ENCODE data around the gene MASP1. TPM values are rescaled to one million over a fixed set of nuclear protein-coding genes. Genes with fewer than 3 reads are reported as not detected.

The MASP1 gene
- total RNA-seq, 1 experiment from 2014 or later = 1.0 TPM

GRCh38 chr3:187188931-187189330 is 102.6 kb downstream of the MASP1 start:
- no peak for DNase-seq
- no peaks in the 10 kb centered on the region for H3K23me2 ChIP-seq (ENCODE audit: insufficient read length, low read depth, low read length, poor library complexity, severe bottlenecking)
- H3K27me3 Mint-ChIP-seq (ENCODE audit: low read depth) = no peaks in the 10 kb centered on the region
- H4K8ac ChIP-seq (replicated peaks; ENCODE audit: insufficient read length, low read depth, low read length) = no peak overlapping the region
- no peaks in the 10 kb centered on the region for H4K20me1 ChIP-seq (ENCODE audit: control insufficient read depth, insufficient read depth, insufficient read length)
- H3K4me2 ChIP-seq (ENCODE audit: insufficient read depth, insufficient read length, low read length) = no peak overlapping the region
- H2BK120ac ChIP-seq (ENCODE audit: low read depth, low read length, poor library complexity, severe bottlenecking) = no peak overlapping the region
- H2AFZ ChIP-seq (ENCODE audit: low read length) = no peak overlapping the region
- H3K9me3 ChIP-seq (ENCODE audit: control insufficient read depth, low read depth, low read length) = no peaks in the 10 kb centered on the region
- TF ChIP-seq, protein P1, sequence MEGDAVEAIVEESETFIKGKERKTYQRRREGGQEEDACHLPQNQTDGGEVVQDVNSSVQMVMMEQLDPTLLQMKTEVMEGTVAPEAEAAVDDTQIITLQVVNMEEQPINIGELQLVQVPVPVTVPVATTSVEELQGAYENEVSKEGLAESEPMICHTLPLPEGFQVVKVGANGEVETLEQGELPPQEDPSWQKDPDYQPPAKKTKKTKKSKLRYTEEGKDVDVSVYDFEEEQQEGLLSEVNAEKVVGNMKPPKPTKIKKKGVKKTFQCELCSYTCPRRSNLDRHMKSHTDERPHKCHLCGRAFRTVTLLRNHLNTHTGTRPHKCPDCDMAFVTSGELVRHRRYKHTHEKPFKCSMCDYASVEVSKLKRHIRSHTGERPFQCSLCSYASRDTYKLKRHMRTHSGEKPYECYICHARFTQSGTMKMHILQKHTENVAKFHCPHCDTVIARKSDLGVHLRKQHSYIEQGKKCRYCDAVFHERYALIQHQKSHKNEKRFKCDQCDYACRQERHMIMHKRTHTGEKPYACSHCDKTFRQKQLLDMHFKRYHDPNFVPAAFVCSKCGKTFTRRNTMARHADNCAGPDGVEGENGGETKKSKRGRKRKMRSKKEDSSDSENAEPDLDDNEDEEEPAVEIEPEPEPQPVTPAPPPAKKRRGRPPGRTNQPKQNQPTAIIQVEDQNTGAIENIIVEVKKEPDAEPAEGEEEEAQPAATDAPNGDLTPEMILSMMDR (conservative IDR thresholded peaks at IDR 0.05) = no peak
- no peak overlapping the region for H3K27ac ChIP-seq (ENCODE audit: insufficient read length, low read depth, low read length)
- no peak overlapping the region for H2BK12ac ChIP-seq (ENCODE audit: insufficient read length, low read depth, low read length)
- H3K4me1 ChIP-seq (ENCODE audit: insufficient read depth, low read length) = peaks cover 17% of the 10 kb centered on the region
- no peak overlapping the region for H4K5ac ChIP-seq (ENCODE audit: insufficient read length, low read depth, low read length)
- no CpG with 5 or more reads among the region's 2 CpGs for WGBS (ENCODE audit: extremely low coverage, insufficient read length, low lambda C conversion rate)
- H3K4ac ChIP-seq (ENCODE audit: low read depth, low read length) = no peak overlapping the region
- no peak overlapping the region for H3K9ac ChIP-seq (ENCODE audit: extremely low read depth, insufficient read length, low read length)
- H3K79me2 ChIP-seq (ENCODE audit: insufficient read depth, low read length) = no peaks in the 10 kb centered on the region
- no peak overlapping the region for H2BK5ac ChIP-seq (ENCODE audit: insufficient read length, low read length)
- H2BK15ac ChIP-seq (ENCODE audit: low read depth, low read length) = no peak overlapping the region
- H3K18ac ChIP-seq (ENCODE audit: insufficient read length, low read depth, low read length) = no peak overlapping the region
- H3K14ac ChIP-seq (ENCODE audit: insufficient read depth, low read length) = no peak overlapping the region
- H3K36me3 Mint-ChIP-seq (ENCODE audit: insufficient read depth in 1 of 3, low read depth in 3 of 3) = peaks cover 0 to 21% (median 0%) of the 10 kb centered on the region in 3 experiments; a peak in 3 of 7 replicates
- H4K91ac ChIP-seq (ENCODE audit: insufficient read length, low read depth, low read length) = no peak overlapping the region
- no peak overlapping the region for H2BK20ac ChIP-seq (ENCODE audit: low read depth, low read length, poor library complexity, severe bottlenecking)
- H3K56ac ChIP-seq (ENCODE audit: insufficient read length, low read depth, low read length) = no peak overlapping the region
- no peak overlapping the region for H3K27ac Mint-ChIP-seq
- H3K4me1 Mint-ChIP-seq = peaks cover 33 to 55% of the 10 kb centered on the region in 2 experiments
- peaks cover 0 to 2% of the 10 kb centered on the region in 2 experiments; a peak in 1 of 5 replicates for H3K9me3 Mint-ChIP-seq
- no peaks in the 10 kb centered on the region for H3K27me3 ChIP-seq (ENCODE audit: insufficient read depth, low read length)
- H3K23ac ChIP-seq (ENCODE audit: insufficient read length, low read depth, low read length) = no peak overlapping the region
- no peaks in the 10 kb centered on the region for H3K79me1 ChIP-seq (ENCODE audit: insufficient read depth, low read depth, low read length, poor library complexity, severe bottlenecking)
- no peak overlapping the region for H3T11ph ChIP-seq (ENCODE audit: low read length)
- H2AK5ac ChIP-seq (ENCODE audit: insufficient read length, low read length) = no peak overlapping the region
- no peak overlapping the region for H3K4me3 Mint-ChIP-seq

Measured in H9 (cell line).